ENCODE data around the gene EIF5B.
"Not testable (repeated sequence)": the region's sequence is repeated elsewhere in the genome, so short reads cannot be mapped to it uniquely, and the experiment has no call there.

EIF5B gene

GRCh38 chr2:99340669-99341236, 3.6 kb downstream of the EIF5B start:
- no peak for DNase-seq (ENCODE audit: low read depth in 1 of 2, low spot score in 1 of 2)
- Histone ChIP-seq H3K27me3 (ENCODE audit: insufficient read depth, poor library complexity, severe bottlenecking) (no peaks in the 10 kb centered on the region), H3K27ac (replicated peaks) (no peak overlapping the region; the same call in 1 of the 2 replicates), H3K4me3 (replicated peaks; ENCODE audit: insufficient read depth, low read length) (no peak overlapping the region)
- TF ChIP-seq REST (IDR thresholded peaks at IDR 0.05; ENCODE audit: insufficient replicate concordance, low read depth) (no peak), CTCF (IDR thresholded peaks at IDR 0.05; ENCODE audit: insufficient read depth, low read length) (no peak), POLR2AphosphoS5 (IDR thresholded peaks at IDR 0.05; ENCODE audit: low read depth) (no peak), SPI1 (IDR thresholded peaks at IDR 0.05; ENCODE audit: borderline replicate concordance, low read depth) (no peak), GABPA (IDR thresholded peaks at IDR 0.05; ENCODE audit: low read depth) (no peak)

- TF ChIP-seq POLR2AphosphoS5 (IDR thresholded peaks at IDR 0.05; ENCODE audit: low read depth): no peak
- no peak for TF ChIP-seq CTCF (IDR thresholded peaks at IDR 0.05; ENCODE audit: insufficient read depth, low read length)
- no peak for TF ChIP-seq SPI1 (IDR thresholded peaks at IDR 0.05; ENCODE audit: borderline replicate concordance, low read depth)
- no peak for TF ChIP-seq REST (IDR thresholded peaks at IDR 0.05; ENCODE audit: insufficient replicate concordance, low read depth)
- TF ChIP-seq GABPA (IDR thresholded peaks at IDR 0.05; ENCODE audit: low read depth): no peak
- Histone ChIP-seq H3K27me3 (ENCODE audit: insufficient read depth, poor library complexity, severe bottlenecking) (no peaks in the 10 kb centered on the region), H3K27ac (replicated peaks) (no peak overlapping the region), H3K4me3 (replicated peaks; ENCODE audit: insufficient read depth, low read length) (no peak overlapping the region)
- no peak for DNase-seq (ENCODE audit: low read depth in 1 of 2, low spot score in 1 of 2)
These were observed 5.3 kb downstream of the EIF5B start for GRCh38 chr2:99342536-99342935.

GRCh38 chr2:99345446-99345845, 8.3 kb downstream of the EIF5B start:
- not testable (repeated sequence) for H3K4me3 ChIP-seq (replicated peaks; ENCODE audit: insufficient read depth, low read length); H3K27ac ChIP-seq (replicated peaks); DNase-seq (ENCODE audit: low read depth in 1 of 2, low spot score in 1 of 2); H3K27me3 ChIP-seq (ENCODE audit: insufficient read depth, poor library complexity, severe bottlenecking)

GRCh38 chr2:99346218-99346617, 9.0 kb downstream of the EIF5B start:
- no peak overlapping the region for H3K27ac ChIP-seq (replicated peaks)
- TF ChIP-seq GABPA (IDR thresholded peaks at IDR 0.05; ENCODE audit: low read depth) (no peak), REST (IDR thresholded peaks at IDR 0.05; ENCODE audit: insufficient replicate concordance, low read depth) (no peak)
- DNase-seq (ENCODE audit: low read depth in 1 of 2, low spot score in 1 of 2): no peak

More at GRCh38 chr2:99346218-99346617, 9.0 kb downstream of the EIF5B start:
- Histone ChIP-seq H3K4me3 (replicated peaks; ENCODE audit: insufficient read depth, low read length) (no peak overlapping the region), H3K27me3 (ENCODE audit: insufficient read depth, poor library complexity, severe bottlenecking) (no peaks in the 10 kb centered on the region)
